DOHH2 (cell line): Measurements from ENCODE around the gene SLC37A1.

Experiments used
- CTCF ChIP-seq: fragments of 200-600 bp; sonication (generic); IDR thresholded peaks from one replicate; pipeline ENCODE4 v1.5.1; 2014; ENCODE audit warnings: antibody characterized with exemption, mild to moderate bottlenecking, low read depth, low read length; ENCODE audit not compliant: poor library complexity, severe bottlenecking
- EZH2phosphoT487 ChIP-seq: fragments of 200-600 bp; sonication (generic); IDR thresholded peaks from 2 replicates; pipeline ENCODE4 v1.6.1; 2017; ENCODE audit warnings: borderline replicate concordance, mild to moderate bottlenecking, antibody characterized with exemption, low read length, moderate library complexity, mixed read lengths

GRCh38 chr21:42465008-42465802 lies 48.4 kb upstream of the SLC37A1 start:
- no peak for TF ChIP-seq CTCF
- TF ChIP-seq EZH2phosphoT487: no peak
